Measurements from ENCODE around the gene PTGER1.

Gene PTGER1

DNA sequence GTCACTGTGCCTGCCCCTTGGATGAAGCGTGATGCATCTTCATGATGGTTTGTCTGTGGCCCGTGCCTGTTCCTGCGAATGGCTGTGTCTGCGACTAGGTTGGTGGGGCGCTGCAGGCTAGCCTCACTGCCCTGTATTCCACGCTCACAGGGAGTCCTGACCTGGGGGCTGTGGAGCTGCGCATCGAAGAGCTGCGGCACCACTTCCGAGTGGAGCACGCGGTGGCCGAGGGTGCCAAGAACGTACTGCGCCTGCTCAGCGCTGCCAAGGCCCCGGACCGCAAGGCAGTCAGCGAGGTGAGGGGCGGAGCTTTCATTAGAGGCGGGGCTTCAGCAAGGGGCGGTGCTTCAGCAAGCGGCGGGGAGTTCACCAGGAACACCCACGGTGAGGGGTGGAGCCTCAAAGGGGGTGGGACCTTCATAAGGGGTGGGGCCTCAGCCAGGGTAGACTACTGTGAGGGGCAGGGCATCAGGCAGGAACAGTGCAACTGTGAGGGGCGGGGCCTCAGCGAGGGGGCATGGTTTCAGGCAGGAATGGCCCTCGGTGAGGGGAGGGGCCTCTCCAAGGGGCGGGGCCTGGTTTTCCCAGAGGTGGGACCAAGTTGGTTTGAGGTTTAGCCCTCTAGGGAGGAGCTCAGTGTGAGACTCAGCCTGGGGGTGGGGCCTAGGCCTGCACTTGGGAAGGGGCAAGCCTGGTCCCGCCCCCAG, 24.8 kb downstream of the PTGER1 start:
- H3K4me3 ChIP-seq (ENCODE audit: low read length): no peak overlapping the region
- DNase-seq (ENCODE audit: low read depth, low spot score): peak; percentile 62

DNA sequence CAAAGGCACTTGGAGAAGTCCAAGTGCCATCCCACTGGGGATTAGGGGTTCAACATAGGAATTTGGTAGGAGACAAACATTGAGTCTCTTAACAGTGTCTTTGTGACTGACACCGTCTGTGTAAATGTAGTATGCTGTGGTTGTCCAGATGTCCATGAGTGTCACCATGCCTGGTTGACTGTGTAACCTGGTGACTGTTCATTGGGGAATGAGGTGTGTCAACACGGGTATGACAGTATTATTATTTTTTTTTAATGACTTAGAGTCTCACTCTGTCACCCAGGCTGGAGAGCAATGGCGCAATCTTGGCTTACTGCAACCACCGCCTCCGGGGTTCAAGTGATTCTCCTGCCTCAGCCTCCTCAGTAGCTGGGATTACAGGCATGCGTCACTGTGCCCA, 25.8 kb downstream of the PTGER1 start:
- DNase-seq (ENCODE audit: low read depth, low spot score): no peak
- H3K4me3 ChIP-seq (ENCODE audit: low read length): no peak overlapping the region

DNA sequence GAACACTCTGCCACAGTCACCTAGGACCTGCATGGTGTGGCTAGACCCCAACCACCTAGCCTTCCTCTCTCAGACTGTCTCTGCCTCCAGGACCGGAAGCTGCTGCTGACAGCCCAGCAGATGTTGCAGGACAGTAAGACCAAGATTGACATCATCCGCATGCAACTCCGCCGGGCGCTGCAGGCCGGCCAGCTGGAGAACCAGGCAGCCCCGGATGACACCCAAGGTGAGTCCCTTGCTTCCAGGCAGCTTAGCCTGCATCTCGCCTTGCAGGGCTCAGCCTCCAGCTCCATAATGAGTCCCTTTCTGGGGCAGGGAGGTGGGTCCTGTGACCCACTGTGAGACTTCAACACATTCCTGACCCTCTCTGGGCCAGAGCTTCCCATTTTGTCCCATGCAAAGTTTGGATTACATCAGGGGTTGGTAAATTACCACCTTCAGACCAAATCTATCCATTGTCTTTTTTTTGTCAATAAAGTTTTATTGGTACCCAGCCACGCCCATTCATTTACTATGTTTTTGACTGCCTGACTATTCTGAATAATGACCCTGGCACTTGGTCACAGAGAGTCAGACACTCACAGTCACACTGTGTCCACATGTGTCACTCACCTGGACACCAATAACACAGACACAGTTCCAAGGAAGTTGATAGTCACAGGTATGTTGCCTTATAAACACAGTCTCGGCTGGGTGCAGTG, 28.7 kb downstream of the PTGER1 start:
- DNase-seq (ENCODE audit: low read depth, low spot score): no peak
- H3K4me3 ChIP-seq (ENCODE audit: low read length): no peak overlapping the region

DNA sequence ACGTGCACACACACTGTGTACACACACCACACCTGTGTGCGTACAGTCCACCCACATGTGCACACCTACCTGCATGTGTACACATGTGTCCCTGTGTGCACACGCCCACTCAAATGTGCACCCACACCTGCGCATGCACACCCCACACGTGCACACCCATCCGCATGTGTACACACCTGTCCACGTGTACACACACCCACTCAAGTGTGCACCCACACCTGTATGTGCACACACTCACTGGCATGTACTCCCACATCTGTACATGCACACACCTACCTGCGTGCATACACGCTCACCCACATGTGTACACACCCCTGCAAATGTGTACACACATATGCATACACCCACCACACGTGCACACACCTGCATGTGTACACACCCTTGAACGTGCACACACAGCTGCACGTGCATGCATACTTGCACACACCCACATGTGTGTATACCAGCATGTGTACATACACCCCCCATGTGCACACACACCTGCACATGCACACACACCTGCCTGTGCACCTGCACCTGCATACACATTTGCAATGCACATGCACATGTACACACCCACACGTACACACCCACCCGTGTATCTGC, 31.4 kb downstream of the PTGER1 start:
- H3K4me3 ChIP-seq (ENCODE audit: low read length): no peak overlapping the region
- DNase-seq (ENCODE audit: low read depth, low spot score): no peak

DNA sequence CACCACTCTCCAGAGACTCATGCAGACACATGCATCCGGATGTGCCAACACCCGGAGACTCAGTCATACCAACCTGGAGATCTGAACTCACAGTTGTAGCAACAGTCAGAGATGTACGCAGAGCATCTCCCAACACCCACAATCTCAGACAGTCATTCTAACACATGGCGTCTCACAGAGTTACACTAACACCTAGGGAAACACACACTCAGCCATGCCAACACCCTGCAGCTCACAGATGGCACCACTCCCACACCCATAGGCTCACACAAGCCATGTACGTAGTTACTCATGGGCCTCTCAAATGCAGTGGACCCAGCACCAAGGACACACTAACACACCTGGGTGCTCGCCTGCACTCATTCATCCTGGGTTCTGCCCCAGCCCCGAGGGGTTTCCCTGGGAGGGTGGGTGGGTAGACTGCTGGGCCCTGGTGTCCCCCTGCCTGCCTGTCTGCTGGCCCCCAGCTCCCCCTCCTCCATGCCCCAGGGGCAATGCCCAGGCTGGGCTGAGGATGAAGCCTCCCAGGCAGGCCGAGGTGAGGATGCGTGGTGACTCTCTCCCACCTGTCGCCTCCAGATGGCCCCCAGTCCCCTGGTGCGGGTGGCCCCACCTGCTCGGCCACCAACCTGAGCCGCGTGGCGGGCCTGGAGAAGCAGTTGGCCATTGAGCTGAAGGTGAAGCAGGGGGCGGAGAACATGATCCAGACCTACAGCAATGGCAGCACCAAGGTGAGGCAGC, 32.1 kb downstream of the PTGER1 start:
- no peak overlapping the region for H3K4me3 ChIP-seq (ENCODE audit: low read length)
- DNase-seq (ENCODE audit: low read depth, low spot score): no peak

DNA sequence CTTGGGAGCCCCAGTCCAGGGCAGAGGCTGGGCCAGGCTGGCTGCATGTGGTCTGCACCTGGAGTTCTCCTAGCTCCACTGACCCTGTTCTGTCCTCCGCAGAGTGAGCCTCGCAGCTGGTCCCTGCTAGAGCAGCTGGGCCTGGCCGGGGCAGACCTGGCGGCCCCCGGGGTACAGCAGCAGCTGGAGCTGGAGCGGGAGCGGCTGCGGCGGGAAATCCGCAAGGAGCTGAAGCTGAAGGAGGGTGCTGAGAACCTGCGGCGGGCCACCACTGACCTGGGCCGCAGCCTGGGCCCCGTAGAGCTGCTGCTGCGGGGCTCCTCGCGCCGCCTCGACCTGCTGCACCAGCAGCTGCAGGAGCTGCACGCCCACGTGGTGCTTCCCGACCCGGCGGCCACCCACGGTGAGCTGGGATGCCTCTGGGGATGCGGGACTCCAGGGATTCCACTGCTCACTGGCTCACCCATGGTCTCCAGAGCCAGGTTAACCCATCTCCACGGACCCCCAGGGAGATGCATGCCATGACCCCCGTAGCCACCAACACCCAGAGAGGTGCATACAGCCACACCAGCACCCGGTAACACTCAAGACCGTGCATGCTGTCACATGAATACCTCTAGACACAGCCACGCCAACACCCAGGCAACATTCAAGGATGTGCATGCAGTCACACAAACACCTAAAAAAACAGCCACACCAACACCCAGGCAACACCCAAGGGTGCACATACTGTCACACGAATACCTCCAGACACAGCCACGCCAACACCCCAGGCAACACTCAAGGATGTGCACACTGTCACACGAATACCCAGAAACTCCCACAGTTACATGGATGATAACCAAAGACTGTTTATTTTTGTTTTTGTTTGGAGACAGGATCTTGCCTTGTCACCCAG, 33.9 kb downstream of the PTGER1 start:
- H3K4me3 ChIP-seq (ENCODE audit: low read length): peak overlapping the region; percentile 86
- no peak for DNase-seq (ENCODE audit: low read depth, low spot score)

DNA sequence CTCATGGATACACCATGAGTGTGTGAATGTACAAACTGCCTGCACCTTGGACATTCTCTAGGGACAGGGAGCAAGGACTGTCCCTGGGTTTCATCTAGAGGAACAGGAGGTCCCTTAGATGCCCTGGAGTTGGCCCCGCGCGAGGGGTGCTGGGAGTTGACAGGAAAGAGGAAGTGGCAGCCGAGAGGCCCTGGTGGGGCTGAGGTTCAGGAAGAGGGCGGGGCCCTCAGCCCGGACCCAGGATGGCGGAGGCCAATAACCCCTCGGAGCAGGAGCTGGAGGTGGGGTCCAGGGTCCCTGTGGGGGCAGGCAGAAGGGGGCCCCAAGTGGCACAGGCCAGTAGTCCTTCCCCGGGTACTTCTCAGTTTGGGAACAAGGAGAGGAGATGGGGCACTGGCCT, 35.1 kb downstream of the PTGER1 start:
- peak; percentile 80 for DNase-seq (ENCODE audit: low read depth, low spot score)
- peak overlapping the region; percentile 86 for H3K4me3 ChIP-seq (ENCODE audit: low read length)

DNA sequence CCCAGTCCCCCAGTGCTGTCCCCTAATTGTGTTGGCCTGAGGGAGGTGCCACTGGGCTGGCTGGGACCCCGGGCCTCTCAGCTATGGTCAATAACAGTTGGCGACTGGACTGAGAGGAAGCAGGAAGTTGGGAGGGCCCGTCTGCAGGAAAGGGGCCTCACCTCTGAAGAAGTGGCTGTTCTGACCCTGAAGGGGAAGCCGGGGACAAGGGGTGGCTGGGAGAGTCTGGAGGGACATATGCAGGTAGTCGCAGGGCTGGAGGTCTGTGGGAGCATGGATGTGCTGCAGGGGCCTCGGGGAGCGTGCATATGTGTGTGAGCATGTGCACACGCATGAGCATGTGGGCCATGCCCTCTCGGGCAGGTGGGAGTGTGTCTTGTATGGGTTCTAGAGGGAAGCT, 36.1 kb downstream of the PTGER1 start:
- DNase-seq (ENCODE audit: low read depth, low spot score): no peak
- no peak overlapping the region for H3K4me3 ChIP-seq (ENCODE audit: low read length)

DNA sequence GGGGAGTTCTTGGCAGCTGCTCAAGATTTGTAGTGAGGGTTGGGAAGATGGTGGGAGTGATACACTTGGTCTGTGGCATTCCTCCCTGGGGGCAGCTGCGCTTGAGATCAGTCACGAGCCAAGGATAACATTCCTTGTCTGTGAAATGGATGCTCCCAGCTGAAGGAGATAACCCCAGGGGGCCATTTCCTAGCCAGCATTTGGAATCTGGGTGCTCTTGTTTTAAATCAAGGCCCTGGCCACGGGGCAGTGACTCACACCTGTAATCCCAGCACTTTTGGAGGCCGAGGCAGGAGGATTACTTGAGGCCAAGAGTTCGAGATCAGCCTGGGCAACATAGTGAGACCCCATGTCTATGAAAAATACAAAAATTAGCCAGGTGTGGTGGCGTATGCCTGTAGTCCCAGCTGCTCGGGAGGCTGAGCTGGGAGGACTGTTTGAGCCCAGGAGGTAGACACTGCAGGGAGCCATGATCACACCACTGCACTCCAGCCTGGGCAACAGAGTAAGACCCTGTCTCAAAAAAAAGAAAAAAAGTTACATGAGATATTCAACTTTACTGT, 37.5 kb downstream of the PTGER1 start:
- no peak for DNase-seq (ENCODE audit: low read depth, low spot score)

DNA sequence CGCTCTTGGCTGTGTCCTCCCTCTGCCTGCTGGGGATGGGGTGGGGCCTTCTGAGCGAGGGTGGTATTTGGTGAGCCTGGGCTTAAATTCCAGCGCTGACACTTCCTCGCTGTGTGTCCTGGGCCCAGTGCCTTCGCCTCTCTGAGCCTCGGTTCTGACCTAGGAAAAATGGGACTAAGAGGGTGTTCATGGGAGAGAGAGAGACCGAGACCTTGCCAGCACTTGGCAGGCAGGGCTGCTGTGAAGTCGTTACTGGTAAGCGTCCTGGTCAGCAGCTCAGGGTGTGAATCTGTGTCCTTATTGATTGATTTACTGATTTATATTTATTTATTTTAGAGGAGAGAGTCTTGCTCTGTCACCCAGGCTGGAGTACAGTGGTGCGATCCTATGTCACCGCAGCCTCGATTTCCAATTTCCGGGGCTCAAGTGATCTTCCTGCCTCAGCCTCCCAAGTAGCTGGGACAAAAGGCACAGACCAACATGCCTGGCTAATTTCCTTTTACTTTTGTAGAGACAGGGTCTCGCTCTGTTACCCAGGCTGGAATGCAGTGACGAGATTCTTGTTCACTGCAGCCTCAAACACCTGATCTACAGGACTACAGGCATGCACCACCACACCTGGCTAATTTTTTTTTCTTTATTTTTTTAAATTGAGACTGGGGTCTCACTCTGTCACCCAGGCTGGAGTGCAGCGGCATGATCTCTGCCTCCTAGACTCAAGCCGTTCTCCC, 39.7 kb downstream of the PTGER1 start:
- DNase-seq (ENCODE audit: low read depth, low spot score): no peak
- no peak overlapping the region for H3K4me3 ChIP-seq (ENCODE audit: low read length)

More for the DNA sequence above, 37.5 kb downstream of the PTGER1 start:
- no peak overlapping the region for H3K4me3 ChIP-seq (ENCODE audit: low read length)

DNA sequence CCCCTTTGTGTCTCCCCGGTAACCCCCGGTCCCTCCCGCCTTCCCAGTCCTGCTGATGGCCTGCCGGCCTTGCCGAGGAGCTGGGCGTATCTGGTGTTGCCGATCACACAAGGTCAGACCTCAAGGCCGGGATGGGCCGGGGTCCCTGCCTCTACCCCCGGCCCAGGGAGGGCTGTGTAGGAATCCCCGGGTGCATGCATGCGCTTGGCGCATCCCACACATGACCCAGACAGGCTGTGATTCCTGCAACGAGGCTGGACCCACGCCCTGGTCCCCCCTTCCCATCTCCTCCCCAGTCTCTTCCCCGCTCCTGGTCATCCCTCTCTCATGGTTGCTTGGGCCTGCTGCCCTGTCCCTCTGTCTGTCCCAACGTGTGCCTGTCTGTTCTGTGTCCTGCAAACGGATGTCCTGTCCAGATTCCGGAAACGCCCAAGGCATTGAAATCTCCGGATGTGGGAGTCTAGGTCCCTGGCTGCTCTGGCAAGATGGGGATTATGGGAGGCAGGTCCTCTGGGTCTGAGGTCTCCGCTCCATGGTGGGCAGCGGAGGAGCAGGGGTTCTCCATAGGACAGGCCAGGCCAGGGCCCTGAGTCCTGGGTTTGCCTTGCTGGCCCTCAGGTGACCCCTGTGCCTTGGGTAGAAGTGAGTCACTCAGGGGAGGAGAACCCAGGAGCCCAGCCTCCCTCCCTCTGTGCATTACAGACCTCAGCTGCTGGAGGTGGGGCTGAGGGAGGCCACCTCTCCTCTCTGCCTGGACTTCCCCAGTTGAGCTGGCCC, 40.4 kb downstream of the PTGER1 start:
- peak overlapping the region; percentile 75 for H3K4me3 ChIP-seq (ENCODE audit: low read length)
- no peak for DNase-seq (ENCODE audit: low read depth, low spot score)

DNA sequence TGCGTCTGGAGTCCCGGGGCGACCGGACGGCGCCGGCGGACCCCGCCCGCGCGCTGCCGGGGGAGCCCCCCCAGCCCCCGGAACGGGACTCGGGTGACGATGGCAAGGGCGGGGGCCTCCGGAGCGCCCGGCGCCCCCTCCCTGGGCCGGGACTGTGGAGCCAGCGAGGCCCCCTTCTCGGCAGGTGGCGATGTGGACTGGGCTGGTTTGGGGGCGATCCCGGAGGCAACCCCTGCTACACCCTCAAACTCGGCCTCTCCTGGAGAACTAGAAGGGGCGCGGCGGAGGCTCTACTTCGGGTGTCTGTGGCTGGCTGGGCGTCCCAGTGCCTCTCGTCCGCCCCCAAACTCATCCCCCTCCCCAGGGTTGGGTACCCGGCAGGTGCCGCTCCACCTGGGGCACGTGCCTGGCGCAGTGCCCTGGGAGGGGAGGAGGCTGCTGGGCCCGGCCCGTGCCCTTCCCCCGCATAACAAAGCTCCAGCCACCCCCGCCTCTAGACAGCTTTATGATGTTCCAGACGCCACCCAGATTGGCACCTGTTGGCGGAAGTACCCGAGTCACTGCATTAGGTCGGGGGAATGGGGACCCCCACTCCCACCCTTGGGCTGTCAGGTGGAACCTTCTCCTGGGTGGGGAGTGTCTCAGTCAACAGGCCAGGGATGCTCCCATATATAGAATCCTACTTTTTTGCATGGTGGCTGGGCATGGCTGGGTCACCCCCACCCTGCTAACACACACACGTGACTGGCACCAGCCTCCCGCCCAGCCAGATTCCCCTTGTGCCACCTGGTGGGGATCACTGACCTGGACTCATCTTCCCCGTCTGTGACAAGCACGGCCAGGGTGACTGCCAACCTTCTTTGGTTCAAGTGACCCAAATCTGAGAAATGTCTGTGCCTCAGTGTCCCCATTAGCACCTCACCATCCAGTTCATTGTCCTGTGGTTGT, 41.3 kb downstream of the PTGER1 start:
- no peak for DNase-seq (ENCODE audit: low read depth, low spot score)
- peak overlapping the region; percentile 75 for H3K4me3 ChIP-seq (ENCODE audit: low read length)

DNA sequence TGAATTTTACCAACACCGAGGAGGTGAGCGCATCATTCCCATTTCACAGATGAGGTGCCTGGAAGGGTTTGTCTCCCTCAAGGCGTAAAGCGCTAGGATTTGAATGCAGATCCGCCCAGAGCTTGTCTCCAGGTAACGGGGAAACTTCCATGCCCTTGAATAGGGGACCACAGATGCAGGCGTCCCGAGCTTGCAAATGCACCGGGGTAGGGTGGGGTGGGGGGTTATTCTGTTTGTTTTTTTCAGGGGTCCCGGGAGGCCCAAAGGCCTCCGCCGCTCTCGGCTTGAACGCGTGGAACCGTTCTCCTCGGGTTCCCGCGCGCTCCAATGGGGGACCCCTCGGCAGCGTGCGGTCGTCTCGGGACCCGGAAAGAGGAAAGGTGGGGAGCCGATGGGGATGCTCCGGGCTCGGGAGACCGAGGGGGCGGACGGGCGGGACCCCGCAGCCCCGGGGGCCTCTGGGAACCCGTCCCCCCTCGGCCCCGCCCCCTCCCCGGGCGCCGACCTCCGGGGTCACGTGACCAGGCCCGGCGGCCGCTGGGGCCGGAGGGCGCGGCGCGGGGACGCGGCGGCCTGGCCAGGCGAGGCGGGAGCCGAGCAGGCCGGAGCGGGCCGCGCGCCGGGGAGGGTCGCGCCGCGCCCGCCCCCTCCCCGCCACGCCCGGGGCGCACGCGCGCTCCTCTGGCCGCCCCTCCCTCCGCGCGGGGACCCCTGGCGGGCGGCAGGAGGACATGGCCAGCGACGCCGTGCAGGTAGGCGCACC, 42.2 kb downstream of the PTGER1 start, which contains the start of gene PKN1:
TSS of gene PKN1 (plus strand) at position 516 of the 763 bp plus-strand sequence. CDS start at position 732, 216 bp downstream.
- DNase-seq (ENCODE audit: low read depth, low spot score): no peak

DNA sequence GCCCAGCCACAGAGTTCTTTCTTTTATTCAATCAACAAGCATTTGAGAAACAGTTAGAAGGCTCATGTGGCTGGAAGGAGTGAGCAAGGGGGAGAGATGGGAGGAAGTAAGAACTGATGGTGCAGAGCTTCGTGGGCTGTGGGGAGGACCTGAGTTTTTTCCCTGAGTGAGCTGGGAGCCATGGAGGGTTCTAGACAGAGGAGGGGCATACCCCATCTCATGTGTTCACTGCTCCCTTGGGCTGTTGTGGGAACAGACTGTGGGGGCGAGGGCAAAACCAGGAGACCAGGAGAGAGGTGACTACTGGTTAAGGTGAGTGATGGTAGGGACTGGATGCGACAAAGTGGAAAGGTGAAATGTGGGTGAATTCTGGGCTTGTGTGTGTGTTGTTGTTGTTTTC, 44.4 kb downstream of the PTGER1 start:
- DNase-seq (ENCODE audit: low read depth, low spot score): no peak
- no peak overlapping the region for H3K4me3 ChIP-seq (ENCODE audit: low read length)

More for the DNA sequence above, 42.2 kb downstream of the PTGER1 start, which contains the start of gene PKN1:
- peak within 1 kb of the TSS; percentile 75 for H3K4me3 ChIP-seq (ENCODE audit: low read length)

DNA sequence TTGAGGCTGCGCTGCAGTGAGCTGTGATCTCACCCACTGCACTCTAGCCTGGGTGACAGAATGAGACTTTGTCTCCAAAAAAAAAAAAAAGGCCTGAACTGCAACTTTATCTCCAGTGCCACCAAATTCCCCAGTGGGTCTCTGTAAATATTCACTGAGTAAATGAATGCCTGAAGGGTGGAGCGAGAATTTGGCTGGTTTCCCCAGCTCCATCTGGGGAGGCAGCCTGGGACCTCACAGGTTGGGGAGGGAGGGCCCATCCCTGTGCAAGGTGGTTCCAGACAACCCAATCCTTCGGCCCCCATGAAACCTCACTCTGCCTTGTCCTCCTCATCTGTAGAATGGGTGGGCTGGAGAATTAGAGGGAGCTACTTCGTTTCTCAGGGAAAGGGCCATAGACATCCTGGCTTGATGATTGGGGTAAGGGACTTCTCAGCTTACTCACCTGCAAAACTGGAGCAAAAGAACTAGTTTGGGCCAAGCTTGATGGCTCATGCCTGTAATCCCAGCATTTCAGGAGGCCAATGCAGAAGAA, 46.2 kb downstream of the PTGER1 start:
- no peak for DNase-seq (ENCODE audit: low read depth, low spot score)
- no peak overlapping the region for H3K4me3 ChIP-seq (ENCODE audit: low read length)
